GM23338 (cell line): ENCODE data around the gene COQ10A. TPM values are rescaled to one million over a fixed set of nuclear protein-coding genes. Genes with fewer than 3 reads are reported as not detected.
A peak's percentile ranks its signal among the peaks of the same experiment; 100 is the strongest.

Experiments
- ATAC-seq: fragments of 200-7000 bp; cut with Tn5 transposase; 3 replicates; pipeline ENCODE4 v1.9.1; 2020
- DNase-seq: peaks from one replicate; pipeline ENCODE4 v3.0.0-alpha.2; 2015; ENCODE audit warnings: low spot score
- H2AFZ ChIP-seq: fragments of 200-600 bp; sonication (generic); 2 replicates; pipeline ENCODE4 v1.8.0; 2016; ENCODE audit warnings: antibody characterized with exemption, mild to moderate bottlenecking, moderate library complexity
- H3F3A ChIP-seq: fragments of 200-600 bp; sonication (generic); replicated peaks from 2 replicates; pipeline ENCODE4 v1.8.0; 2017; ENCODE audit warnings: antibody characterized with exemption, mixed run types, low read depth
- H3K27ac ChIP-seq: fragments of 200-600 bp; sonication (generic); 2 replicates; pipeline ENCODE4 v1.6.1; 2016; ENCODE audit warnings: low read depth
- H3K27me3 ChIP-seq: fragments of 200-600 bp; sonication (generic); 2 replicates; pipeline ENCODE4 v1.8.0; 2016; ENCODE audit warnings: mild to moderate bottlenecking, mixed run types, moderate library complexity; ENCODE audit not compliant: insufficient read depth
- H3K36me3 ChIP-seq: fragments of 200-600 bp; sonication (generic); 2 replicates; pipeline ENCODE4 v1.8.0; 2016; ENCODE audit warnings: mild to moderate bottlenecking; ENCODE audit not compliant: insufficient read depth
- H3K4me1 ChIP-seq: fragments of 200-600 bp; sonication (generic); 2 replicates; pipeline ENCODE4 v1.8.0; 2016; ENCODE audit warnings: mild to moderate bottlenecking, moderate library complexity; ENCODE audit not compliant: insufficient read depth
- H3K4me2 ChIP-seq: fragments of 200-600 bp; sonication (generic); 2 replicates; pipeline ENCODE4 v1.7.1; 2017; ENCODE audit warnings: mixed run types
- H3K4me3 ChIP-seq: fragments of 200-600 bp; sonication (generic); 2 replicates; pipeline ENCODE4 v1.6.1; 2016; ENCODE audit warnings: mixed run types
- H3K79me2 ChIP-seq: fragments of 200-600 bp; sonication (generic); replicated peaks from 2 replicates; pipeline ENCODE4 v1.8.0; 2017; ENCODE audit warnings: mild to moderate bottlenecking; ENCODE audit not compliant: insufficient read depth
- H3K9me2 ChIP-seq: fragments of 200-600 bp; sonication (generic); 2 replicates; pipeline ENCODE4 v1.8.0; 2017; ENCODE audit not compliant: insufficient read depth
- H4K20me1 ChIP-seq: fragments of 200-600 bp; sonication (generic); replicated peaks from 2 replicates; pipeline ENCODE4 v1.8.0; 2017; ENCODE audit warnings: mild to moderate bottlenecking; ENCODE audit not compliant: insufficient read depth
- H3K27ac Mint-ChIP-seq: 2 replicates; pipeline ENCODE4 v1.8.0; 2020; ENCODE audit warnings: inconsistent platforms, mild to moderate bottlenecking, moderate library complexity, mixed read lengths
- H3K27me3 Mint-ChIP-seq: 3 replicates; pipeline ENCODE4 v1.8.0; 2022; ENCODE audit warnings: low read depth, mild to moderate bottlenecking, moderate library complexity, mixed read lengths, inconsistent platforms; ENCODE audit not compliant: insufficient read depth, poor library complexity
- H3K36me3 Mint-ChIP-seq: 3 replicates; pipeline ENCODE4 v1.8.0; 2021; ENCODE audit warnings: low read depth, mild to moderate bottlenecking, inconsistent platforms, moderate library complexity, mixed read lengths
- H3K4me1 Mint-ChIP-seq: 3 replicates; pipeline ENCODE4 v1.8.0; 2020; ENCODE audit warnings: mild to moderate bottlenecking, inconsistent platforms, mixed read lengths
- H3K4me3 Mint-ChIP-seq: 3 replicates; pipeline ENCODE4 v1.8.0; 2021; ENCODE audit warnings: moderate library complexity, mild to moderate bottlenecking, inconsistent platforms, mixed read lengths
- H3K9me3 Mint-ChIP-seq: 3 replicates; pipeline ENCODE4 v1.8.0; 2020; ENCODE audit warnings: moderate library complexity, mild to moderate bottlenecking, inconsistent platforms, mixed read lengths
- CREB1 ChIP-seq: fragments of 250-450 bp; sonication (Bioruptor Pico); IDR thresholded peaks from 2 replicates; pipeline ENCODE4 v1.5.0; 2020; ENCODE audit warnings: low read depth, mild to moderate bottlenecking, moderate library complexity
- EZH2 ChIP-seq: fragments of 200-600 bp; sonication (generic); IDR thresholded peaks from one replicate; pipeline ENCODE4 v1.8.0; 2017; ENCODE audit warnings: antibody characterized with exemption, mild to moderate bottlenecking, low read depth; ENCODE audit not compliant: unreplicated experiment
- EZH2phosphoT487 ChIP-seq: fragments of 200-600 bp; sonication (generic); IDR thresholded peaks from one replicate; pipeline ENCODE4 v1.8.1; 2018; ENCODE audit warnings: antibody characterized with exemption; ENCODE audit not compliant: unreplicated experiment
- JUNB ChIP-seq: IDR thresholded peaks from one replicate; pipeline ENCODE4 v1.6.1; 2016; ENCODE audit warnings: antibody characterized with exemption; ENCODE audit not compliant: unreplicated experiment
- NANOG ChIP-seq: IDR thresholded peaks from 2 replicates; pipeline ENCODE4 v1.6.1; 2016; ENCODE audit warnings: antibody characterized with exemption, borderline replicate concordance
- STAT1 ChIP-seq: IDR thresholded peaks from one replicate; pipeline ENCODE4 v1.6.1; 2016; ENCODE audit warnings: antibody characterized with exemption; ENCODE audit not compliant: unreplicated experiment
- ZNF114 ChIP-seq: fragments of 250-450 bp; sonication (Bioruptor Pico); IDR thresholded peaks from 2 replicates; pipeline ENCODE4 v1.5.0; 2020; ENCODE audit warnings: mild to moderate bottlenecking, moderate library complexity
- ZNF331 ChIP-seq: fragments of 250-450 bp; sonication (Bioruptor Pico); IDR thresholded peaks from 2 replicates; pipeline ENCODE4 v1.5.0; 2020; ENCODE audit warnings: low read depth, mild to moderate bottlenecking, moderate library complexity
- polyA plus RNA-seq: library from polyadenylated mRNA; unstranded; fragments of >200 nt; fragmentation: Nextera tagmentation; extraction: Ambion mirVana; gene quantifications from 2 replicates; pipeline ENCODE4 v1.2.1, GENCODE V29; 2016
- total RNA-seq: library from RNA; depleted of rRNA; stranded (reverse); fragments of >200 nt; shearing (Covaris generic); gene quantifications from 2 replicates; pipeline ENCODE4 v1.2.3, GENCODE V29; 2014
- TF ChIP-seq, protein P1 (sequence below), 2 experiments: fragments of 200-600 bp in 1 of 2; sonication (generic) in 1 of 2; conservative IDR thresholded peaks; 2 replicates each; pipeline versions ENCODE4 v1.5.1 to v1.6.1; 2016 to 2017; ENCODE audit warnings: antibody characterized with exemption in 2 of 2, low read depth in 2 of 2, mild to moderate bottlenecking in 2 of 2, moderate library complexity in 1 of 2
- TF ChIP-seq, protein P2 (sequence below): IDR thresholded peaks from one replicate; pipeline ENCODE4 v1.6.1; 2018; ENCODE audit warnings: antibody characterized with exemption; ENCODE audit not compliant: unreplicated experiment
- TF ChIP-seq, protein P3 (sequence below): IDR thresholded peaks from 2 replicates; pipeline ENCODE4 v1.6.1; 2016; ENCODE audit warnings: antibody characterized with exemption

Gene COQ10A
- total and polyA plus RNA-seq, 2 experiments from 2014 or later: 12.8 to 15.2 TPM

GRCh38 chr12:56298828-56299227 is 32.1 kb downstream of the COQ10A start:
- H2AFZ ChIP-seq: no peak overlapping the region
- Mint-ChIP-seq H3K9me3 (no peaks in the 10 kb centered on the region; the same call in 2 of the 3 replicates), H3K27ac (no peak overlapping the region), H3K4me3 (peak overlapping the region; percentile 99), H3K27me3 (peaks cover 11% of the 10 kb centered on the region), H3K36me3 (peaks cover 32% of the 10 kb centered on the region; the same call in 2 of the 3 replicates), H3K4me1 (peaks cover 19% of the 10 kb centered on the region)
- no peak overlapping the region for H3K27ac ChIP-seq
- ATAC-seq (no peak), DNase-seq (no peak)
- TF ChIP-seq EZH2phosphoT487: no peak
- TF ChIP-seq CREB1 (CRISPR knock-in tag): no peak
- TF ChIP-seq, protein P1, sequence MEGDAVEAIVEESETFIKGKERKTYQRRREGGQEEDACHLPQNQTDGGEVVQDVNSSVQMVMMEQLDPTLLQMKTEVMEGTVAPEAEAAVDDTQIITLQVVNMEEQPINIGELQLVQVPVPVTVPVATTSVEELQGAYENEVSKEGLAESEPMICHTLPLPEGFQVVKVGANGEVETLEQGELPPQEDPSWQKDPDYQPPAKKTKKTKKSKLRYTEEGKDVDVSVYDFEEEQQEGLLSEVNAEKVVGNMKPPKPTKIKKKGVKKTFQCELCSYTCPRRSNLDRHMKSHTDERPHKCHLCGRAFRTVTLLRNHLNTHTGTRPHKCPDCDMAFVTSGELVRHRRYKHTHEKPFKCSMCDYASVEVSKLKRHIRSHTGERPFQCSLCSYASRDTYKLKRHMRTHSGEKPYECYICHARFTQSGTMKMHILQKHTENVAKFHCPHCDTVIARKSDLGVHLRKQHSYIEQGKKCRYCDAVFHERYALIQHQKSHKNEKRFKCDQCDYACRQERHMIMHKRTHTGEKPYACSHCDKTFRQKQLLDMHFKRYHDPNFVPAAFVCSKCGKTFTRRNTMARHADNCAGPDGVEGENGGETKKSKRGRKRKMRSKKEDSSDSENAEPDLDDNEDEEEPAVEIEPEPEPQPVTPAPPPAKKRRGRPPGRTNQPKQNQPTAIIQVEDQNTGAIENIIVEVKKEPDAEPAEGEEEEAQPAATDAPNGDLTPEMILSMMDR (conservative IDR thresholded peaks at IDR 0.05; ENCODE audit: low read depth in 2 of 2): no peak
- TF ChIP-seq, protein P2, sequence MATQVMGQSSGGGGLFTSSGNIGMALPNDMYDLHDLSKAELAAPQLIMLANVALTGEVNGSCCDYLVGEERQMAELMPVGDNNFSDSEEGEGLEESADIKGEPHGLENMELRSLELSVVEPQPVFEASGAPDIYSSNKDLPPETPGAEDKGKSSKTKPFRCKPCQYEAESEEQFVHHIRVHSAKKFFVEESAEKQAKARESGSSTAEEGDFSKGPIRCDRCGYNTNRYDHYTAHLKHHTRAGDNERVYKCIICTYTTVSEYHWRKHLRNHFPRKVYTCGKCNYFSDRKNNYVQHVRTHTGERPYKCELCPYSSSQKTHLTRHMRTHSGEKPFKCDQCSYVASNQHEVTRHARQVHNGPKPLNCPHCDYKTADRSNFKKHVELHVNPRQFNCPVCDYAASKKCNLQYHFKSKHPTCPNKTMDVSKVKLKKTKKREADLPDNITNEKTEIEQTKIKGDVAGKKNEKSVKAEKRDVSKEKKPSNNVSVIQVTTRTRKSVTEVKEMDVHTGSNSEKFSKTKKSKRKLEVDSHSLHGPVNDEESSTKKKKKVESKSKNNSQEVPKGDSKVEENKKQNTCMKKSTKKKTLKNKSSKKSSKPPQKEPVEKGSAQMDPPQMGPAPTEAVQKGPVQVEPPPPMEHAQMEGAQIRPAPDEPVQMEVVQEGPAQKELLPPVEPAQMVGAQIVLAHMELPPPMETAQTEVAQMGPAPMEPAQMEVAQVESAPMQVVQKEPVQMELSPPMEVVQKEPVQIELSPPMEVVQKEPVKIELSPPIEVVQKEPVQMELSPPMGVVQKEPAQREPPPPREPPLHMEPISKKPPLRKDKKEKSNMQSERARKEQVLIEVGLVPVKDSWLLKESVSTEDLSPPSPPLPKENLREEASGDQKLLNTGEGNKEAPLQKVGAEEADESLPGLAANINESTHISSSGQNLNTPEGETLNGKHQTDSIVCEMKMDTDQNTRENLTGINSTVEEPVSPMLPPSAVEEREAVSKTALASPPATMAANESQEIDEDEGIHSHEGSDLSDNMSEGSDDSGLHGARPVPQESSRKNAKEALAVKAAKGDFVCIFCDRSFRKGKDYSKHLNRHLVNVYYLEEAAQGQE: no peak
- no peaks in the 10 kb centered on the region for H3K9me2 ChIP-seq
- H3F3A ChIP-seq: peaks cover 20% of the 10 kb centered on the region
- H4K20me1 ChIP-seq: peaks cover 20% of the 10 kb centered on the region
- H3K36me3 ChIP-seq: peaks cover 14% of the 10 kb centered on the region; the same call in 1 of the 2 replicates
- no peaks in the 10 kb centered on the region for H3K27me3 ChIP-seq
- peaks cover 60% of the 10 kb centered on the region for H3K79me2 ChIP-seq
- peak overlapping the region; percentile 99 for H3K4me3 ChIP-seq
- H3K4me2 ChIP-seq: peak overlapping the region; percentile 98
- H3K4me1 ChIP-seq: peaks cover 18% of the 10 kb centered on the region

GRCh38 chr12:56299308-56299852 is 32.6 kb downstream of the COQ10A start:
- Histone ChIP-seq H3K79me2 (peaks cover 54% of the 10 kb centered on the region), H3K36me3 (peaks cover 14% of the 10 kb centered on the region; the same call in 1 of the 2 replicates), H3F3A (peaks cover 23% of the 10 kb centered on the region), H2AFZ (0 out of 2 replicates have a peak overlapping the region, but pooled peaks have one; percentile 23), H3K4me1 (peaks cover 18% of the 10 kb centered on the region), H3K27ac (peak overlapping the region; percentile 70; the same call in 1 of the 2 replicates), H3K27me3 (no peaks in the 10 kb centered on the region), H3K4me2 (peak overlapping the region; percentile 98), H3K4me3 (peak overlapping the region; percentile 99), H3K9me2 (no peaks in the 10 kb centered on the region), H4K20me1 (peaks cover 15% of the 10 kb centered on the region)
- H3K4me3 Mint-ChIP-seq: peak overlapping the region; percentile 99
- ATAC-seq: no peak
- H3K4me1 Mint-ChIP-seq: peaks cover 19% of the 10 kb centered on the region
- H3K27ac Mint-ChIP-seq: peak overlapping the region; percentile 93
- no peak for DNase-seq
- peaks cover 36% of the 10 kb centered on the region; the same call in 2 of the 3 replicates for H3K36me3 Mint-ChIP-seq
- H3K9me3 Mint-ChIP-seq: no peaks in the 10 kb centered on the region; the same call in 2 of the 3 replicates
- peaks cover 11% of the 10 kb centered on the region for H3K27me3 Mint-ChIP-seq
- TF ChIP-seq EZH2phosphoT487 (no peak), EZH2 (no peak), NANOG (no peak), STAT1 (no peak), ZNF114 (CRISPR knock-in tag) (no peak), JUNB (no peak), CREB1 (CRISPR knock-in tag) (no peak), ZNF331 (no peak)
- TF ChIP-seq, protein P3, sequence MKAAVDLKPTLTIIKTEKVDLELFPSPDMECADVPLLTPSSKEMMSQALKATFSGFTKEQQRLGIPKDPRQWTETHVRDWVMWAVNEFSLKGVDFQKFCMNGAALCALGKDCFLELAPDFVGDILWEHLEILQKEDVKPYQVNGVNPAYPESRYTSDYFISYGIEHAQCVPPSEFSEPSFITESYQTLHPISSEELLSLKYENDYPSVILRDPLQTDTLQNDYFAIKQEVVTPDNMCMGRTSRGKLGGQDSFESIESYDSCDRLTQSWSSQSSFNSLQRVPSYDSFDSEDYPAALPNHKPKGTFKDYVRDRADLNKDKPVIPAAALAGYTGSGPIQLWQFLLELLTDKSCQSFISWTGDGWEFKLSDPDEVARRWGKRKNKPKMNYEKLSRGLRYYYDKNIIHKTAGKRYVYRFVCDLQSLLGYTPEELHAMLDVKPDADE: no peak
- TF ChIP-seq, protein P2: no peak
